Urothelium cell line (cell line): Measurements from ENCODE around the gene PDK2.
"Not testable (repeated sequence)": the region's sequence is repeated elsewhere in the genome, so short reads cannot be mapped to it uniquely, and the experiment has no call there.

ENCODE experiments used
- DNase-seq: peaks from one replicate; pipeline ENCODE4 v3.0.0; 2011; ENCODE audit warnings: low spot score, mixed read lengths
- FAIRE-seq: peaks from 2 replicates; lab custom pipeline; 2011; peaks lifted over from hg19 to GRCh38; lab: Jason Lieb, UNC

PDK2 gene

GRCh38 chr17:50057521-50057991 is 37.6 kb upstream of the PDK2 start:
- no peak for DNase-seq
- no peak for FAIRE-seq

- no peak for DNase-seq
Observed at GRCh38 chr17:50058296-50058953, 36.7 kb upstream of the PDK2 start.

GRCh38 chr17:50059256-50059655 is 35.9 kb upstream of the PDK2 start:
- DNase-seq (no peak), FAIRE-seq (no peak)

More at GRCh38 chr17:50058296-50058953, 36.7 kb upstream of the PDK2 start:
- FAIRE-seq, result no peak

GRCh38 chr17:50059759-50060273 is 35.3 kb upstream of the PDK2 start:
- no peak for DNase-seq
- FAIRE-seq, result no peak

GRCh38 chr17:50060951-50061712 is 34.0 kb upstream of the PDK2 start:
- FAIRE-seq (peak; percentile 82), DNase-seq (peak; percentile 72)

GRCh38 chr17:50061713-50062045 is 33.5 kb upstream of the PDK2 start:
- not testable (repeated sequence) for FAIRE-seq, DNase-seq

- FAIRE-seq (peak; percentile 93), DNase-seq (peak; percentile 90)
Observed at GRCh38 chr17:50062293-50063243, 32.6 kb upstream of the PDK2 start.

- DNase-seq (no peak), FAIRE-seq (peak; percentile 78)
Observed at GRCh38 chr17:50063561-50064252, 31.4 kb upstream of the PDK2 start.

- FAIRE-seq, result peak; percentile 93
Observed at GRCh38 chr17:50064253-50065001, 30.7 kb upstream of the PDK2 start.

GRCh38 chr17:50065056-50065455 is 30.1 kb upstream of the PDK2 start:
- FAIRE-seq (no peak), DNase-seq (no peak)

More at GRCh38 chr17:50064253-50065001, 30.7 kb upstream of the PDK2 start:
- DNase-seq, result peak; percentile 87

- no peak for DNase-seq
- no peak for FAIRE-seq
Observed at GRCh38 chr17:50066995-50067394, 28.2 kb upstream of the PDK2 start.

GRCh38 chr17:50067996-50068395 is 27.2 kb upstream of the PDK2 start:
- no peak for FAIRE-seq

GRCh38 chr17:50070908-50071680 is 24.1 kb upstream of the PDK2 start:
- no peak for FAIRE-seq
- DNase-seq, result no peak

More at GRCh38 chr17:50067996-50068395, 27.2 kb upstream of the PDK2 start:
- no peak for DNase-seq

- DNase-seq (no peak), FAIRE-seq (no peak)
Observed at GRCh38 chr17:50071692-50072091, 23.5 kb upstream of the PDK2 start.

- FAIRE-seq (no peak), DNase-seq (no peak)
Observed at GRCh38 chr17:50072130-50072529, 23.0 kb upstream of the PDK2 start.

GRCh38 chr17:50072925-50073324 is 22.2 kb upstream of the PDK2 start:
- no peak for DNase-seq
- FAIRE-seq, result no peak

GRCh38 chr17:50074227-50074626 is 20.9 kb upstream of the PDK2 start:
- DNase-seq, result no peak
- FAIRE-seq, result no peak

GRCh38 chr17:50075446-50076032 is 19.6 kb upstream of the PDK2 start:
- DNase-seq (no peak), FAIRE-seq (no peak)
